GM10266 (cell line): ENCODE data around the gene BRSK1.

ENCODE experiments used
- DNase-seq: peaks from one replicate; pipeline ENCODE4 v3.0.0; 2012; ENCODE audit errors: extremely low spot score
- TF ChIP-seq, protein P1 (sequence below): IDR thresholded peaks from 2 replicates; pipeline ENCODE4 v1.5.1; 2012; ENCODE audit warnings: mild to moderate bottlenecking, low read depth; ENCODE audit not compliant: control insufficient read depth, insufficient read depth; ENCODE audit errors: missing control alignments

The BRSK1 gene

DNA sequence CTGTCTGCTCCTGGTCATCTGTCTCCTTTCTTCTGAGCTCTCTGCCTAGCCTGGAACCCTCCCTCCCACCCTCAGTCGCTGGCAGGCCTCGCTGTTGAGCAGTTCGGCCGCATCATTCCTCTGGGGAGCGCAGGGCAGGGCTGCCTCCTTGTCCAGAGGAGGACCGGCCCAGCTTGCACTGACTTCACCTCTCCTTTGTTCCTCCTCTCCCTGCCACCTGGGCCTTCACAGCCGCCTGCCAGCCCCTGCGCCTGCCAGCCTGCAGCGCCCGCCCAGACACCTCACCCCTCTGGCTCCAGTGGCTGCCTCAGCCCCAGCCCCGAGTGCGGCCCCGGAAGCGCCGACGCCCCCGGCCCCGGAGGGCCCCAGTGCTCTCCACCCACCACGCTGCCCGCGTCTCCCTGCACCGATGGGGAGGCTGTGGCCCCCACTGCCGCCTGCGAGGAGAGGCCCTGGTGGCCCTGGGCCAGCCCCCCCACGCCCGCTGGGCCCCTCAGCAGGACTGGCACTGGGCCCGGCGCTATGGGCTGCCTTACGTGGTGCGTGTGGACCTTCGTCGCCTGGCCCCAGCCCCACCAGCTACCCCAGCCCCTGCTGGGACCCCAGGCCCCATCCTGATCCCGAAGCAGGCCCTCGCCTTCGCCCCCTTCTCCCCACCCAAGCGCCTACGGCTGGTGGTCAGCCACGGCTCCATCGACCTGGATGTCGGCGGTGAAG, 63.1 kb downstream of the BRSK1 start:
- no peak for DNase-seq
- TF ChIP-seq, protein P1, sequence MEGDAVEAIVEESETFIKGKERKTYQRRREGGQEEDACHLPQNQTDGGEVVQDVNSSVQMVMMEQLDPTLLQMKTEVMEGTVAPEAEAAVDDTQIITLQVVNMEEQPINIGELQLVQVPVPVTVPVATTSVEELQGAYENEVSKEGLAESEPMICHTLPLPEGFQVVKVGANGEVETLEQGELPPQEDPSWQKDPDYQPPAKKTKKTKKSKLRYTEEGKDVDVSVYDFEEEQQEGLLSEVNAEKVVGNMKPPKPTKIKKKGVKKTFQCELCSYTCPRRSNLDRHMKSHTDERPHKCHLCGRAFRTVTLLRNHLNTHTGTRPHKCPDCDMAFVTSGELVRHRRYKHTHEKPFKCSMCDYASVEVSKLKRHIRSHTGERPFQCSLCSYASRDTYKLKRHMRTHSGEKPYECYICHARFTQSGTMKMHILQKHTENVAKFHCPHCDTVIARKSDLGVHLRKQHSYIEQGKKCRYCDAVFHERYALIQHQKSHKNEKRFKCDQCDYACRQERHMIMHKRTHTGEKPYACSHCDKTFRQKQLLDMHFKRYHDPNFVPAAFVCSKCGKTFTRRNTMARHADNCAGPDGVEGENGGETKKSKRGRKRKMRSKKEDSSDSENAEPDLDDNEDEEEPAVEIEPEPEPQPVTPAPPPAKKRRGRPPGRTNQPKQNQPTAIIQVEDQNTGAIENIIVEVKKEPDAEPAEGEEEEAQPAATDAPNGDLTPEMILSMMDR: no peak

- no peak for DNase-seq
- TF ChIP-seq, protein P1: no peak
Observed at GRCh38 chr19:55347442-55348009, 63.7 kb downstream of the BRSK1 start.

GRCh38 chr19:55348317-55349034, 64.7 kb downstream of the BRSK1 start:
- DNase-seq: no peak
- TF ChIP-seq, protein P1: no peak

DNA sequence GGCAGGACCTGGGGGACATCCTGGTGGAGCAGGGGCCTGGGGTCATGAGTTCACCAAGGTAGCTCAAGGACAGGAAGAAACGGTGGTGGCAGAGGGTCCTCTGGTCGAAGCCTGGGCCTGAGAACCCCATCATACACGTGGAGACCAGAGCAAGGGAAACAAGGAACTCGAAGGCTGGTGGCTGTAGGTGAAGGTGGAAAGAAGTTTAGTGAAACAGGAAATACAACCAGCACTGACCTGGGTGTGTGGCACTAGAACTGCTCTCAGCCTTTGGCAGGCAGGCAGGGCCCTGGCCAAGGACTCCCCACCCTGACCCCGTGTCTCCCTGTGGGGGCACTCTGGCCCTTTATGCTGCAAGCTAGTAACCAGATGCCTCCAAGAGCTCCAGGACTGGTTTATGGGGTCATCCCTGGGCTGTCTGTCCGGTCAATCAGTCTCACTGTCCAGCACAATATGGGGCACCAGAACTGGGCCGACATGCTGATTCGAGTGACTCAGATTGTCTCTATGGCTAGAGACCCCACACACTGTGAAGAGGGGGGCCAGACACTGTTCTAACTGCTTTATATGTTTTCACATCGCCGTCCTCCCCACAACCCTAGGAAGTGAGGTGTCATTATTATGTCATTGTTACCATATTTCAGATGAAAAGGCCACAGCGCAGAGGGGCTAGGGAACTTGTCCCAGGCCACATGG, 67.0 kb downstream of the BRSK1 start:
- TF ChIP-seq, protein P1: no peak
- DNase-seq: no peak

DNA sequence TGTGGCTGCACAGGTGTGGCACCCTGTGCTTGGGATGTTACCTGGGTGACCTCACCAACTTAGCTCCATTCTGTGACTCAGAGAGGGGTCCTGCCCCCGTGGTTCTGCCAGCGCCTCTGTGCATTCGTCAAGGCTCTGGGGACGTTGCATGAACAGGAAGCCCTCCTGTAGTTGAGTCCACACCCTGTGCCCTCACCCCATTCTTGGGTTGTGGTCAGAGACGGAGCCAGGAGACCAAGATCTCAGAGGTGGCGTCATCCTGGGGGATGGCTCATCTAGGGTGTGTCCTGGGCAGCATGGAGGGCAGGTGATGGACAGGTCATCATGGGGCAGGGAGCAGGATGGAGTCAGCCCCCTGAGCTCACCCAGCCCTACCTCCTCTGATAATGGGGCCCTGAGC, 68.2 kb downstream of the BRSK1 start:
- TF ChIP-seq, protein P1: no peak
- no peak for DNase-seq

- no peak for DNase-seq
- TF ChIP-seq, protein P1: no peak
Observed at GRCh38 chr19:55352549-55353145, 68.8 kb downstream of the BRSK1 start.

- no peak for DNase-seq
- TF ChIP-seq, protein P1: no peak
Observed at GRCh38 chr19:55353356-55353802, 69.6 kb downstream of the BRSK1 start.
